ENCODE measurements around the gene TTC39A.

Gene TTC39A

DNA sequence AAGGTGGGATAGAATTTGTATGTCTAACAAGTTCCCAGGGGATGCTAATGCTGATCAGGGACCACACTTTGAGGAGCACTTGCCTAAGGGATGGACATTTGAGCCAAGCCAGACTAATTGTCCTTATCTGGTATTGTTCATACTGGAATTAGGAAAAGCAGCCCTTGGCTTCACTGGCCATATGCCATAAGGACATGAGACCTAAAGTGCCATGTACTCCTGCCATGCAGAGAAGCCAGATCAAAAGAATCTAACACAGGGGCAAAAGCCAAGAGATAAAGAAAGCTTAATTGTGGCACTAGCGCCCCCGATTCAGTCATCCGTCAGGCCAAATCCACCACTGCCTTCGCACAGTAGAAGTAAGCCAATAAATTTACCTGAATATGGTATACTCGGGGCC is 48.6 kb downstream of the TTC39A start:
- TF ChIP-seq FOXP2 (optimal IDR thresholded peaks at IDR 0.05; ENCODE audit: borderline replicate concordance, extremely low read depth, extremely low read length, insufficient read depth) = no peak
- no peak for TF ChIP-seq SIN3A (IDR thresholded peaks at IDR 0.05; ENCODE audit: borderline replicate concordance, insufficient read depth, low read length)
- no peak for TF ChIP-seq POLR2AphosphoS5 (IDR thresholded peaks at IDR 0.05; ENCODE audit: low read depth, low read length)
- no peak for TF ChIP-seq TAF1 (IDR thresholded peaks at IDR 0.05; ENCODE audit: borderline replicate concordance, insufficient read depth, low read length)
- TF ChIP-seq, protein P1, sequence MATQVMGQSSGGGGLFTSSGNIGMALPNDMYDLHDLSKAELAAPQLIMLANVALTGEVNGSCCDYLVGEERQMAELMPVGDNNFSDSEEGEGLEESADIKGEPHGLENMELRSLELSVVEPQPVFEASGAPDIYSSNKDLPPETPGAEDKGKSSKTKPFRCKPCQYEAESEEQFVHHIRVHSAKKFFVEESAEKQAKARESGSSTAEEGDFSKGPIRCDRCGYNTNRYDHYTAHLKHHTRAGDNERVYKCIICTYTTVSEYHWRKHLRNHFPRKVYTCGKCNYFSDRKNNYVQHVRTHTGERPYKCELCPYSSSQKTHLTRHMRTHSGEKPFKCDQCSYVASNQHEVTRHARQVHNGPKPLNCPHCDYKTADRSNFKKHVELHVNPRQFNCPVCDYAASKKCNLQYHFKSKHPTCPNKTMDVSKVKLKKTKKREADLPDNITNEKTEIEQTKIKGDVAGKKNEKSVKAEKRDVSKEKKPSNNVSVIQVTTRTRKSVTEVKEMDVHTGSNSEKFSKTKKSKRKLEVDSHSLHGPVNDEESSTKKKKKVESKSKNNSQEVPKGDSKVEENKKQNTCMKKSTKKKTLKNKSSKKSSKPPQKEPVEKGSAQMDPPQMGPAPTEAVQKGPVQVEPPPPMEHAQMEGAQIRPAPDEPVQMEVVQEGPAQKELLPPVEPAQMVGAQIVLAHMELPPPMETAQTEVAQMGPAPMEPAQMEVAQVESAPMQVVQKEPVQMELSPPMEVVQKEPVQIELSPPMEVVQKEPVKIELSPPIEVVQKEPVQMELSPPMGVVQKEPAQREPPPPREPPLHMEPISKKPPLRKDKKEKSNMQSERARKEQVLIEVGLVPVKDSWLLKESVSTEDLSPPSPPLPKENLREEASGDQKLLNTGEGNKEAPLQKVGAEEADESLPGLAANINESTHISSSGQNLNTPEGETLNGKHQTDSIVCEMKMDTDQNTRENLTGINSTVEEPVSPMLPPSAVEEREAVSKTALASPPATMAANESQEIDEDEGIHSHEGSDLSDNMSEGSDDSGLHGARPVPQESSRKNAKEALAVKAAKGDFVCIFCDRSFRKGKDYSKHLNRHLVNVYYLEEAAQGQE (IDR thresholded peaks at IDR 0.05; ENCODE audit: insufficient read depth in 1 of 2, low read depth in 2 of 2, low read length in 2 of 2) = no peak

DNA sequence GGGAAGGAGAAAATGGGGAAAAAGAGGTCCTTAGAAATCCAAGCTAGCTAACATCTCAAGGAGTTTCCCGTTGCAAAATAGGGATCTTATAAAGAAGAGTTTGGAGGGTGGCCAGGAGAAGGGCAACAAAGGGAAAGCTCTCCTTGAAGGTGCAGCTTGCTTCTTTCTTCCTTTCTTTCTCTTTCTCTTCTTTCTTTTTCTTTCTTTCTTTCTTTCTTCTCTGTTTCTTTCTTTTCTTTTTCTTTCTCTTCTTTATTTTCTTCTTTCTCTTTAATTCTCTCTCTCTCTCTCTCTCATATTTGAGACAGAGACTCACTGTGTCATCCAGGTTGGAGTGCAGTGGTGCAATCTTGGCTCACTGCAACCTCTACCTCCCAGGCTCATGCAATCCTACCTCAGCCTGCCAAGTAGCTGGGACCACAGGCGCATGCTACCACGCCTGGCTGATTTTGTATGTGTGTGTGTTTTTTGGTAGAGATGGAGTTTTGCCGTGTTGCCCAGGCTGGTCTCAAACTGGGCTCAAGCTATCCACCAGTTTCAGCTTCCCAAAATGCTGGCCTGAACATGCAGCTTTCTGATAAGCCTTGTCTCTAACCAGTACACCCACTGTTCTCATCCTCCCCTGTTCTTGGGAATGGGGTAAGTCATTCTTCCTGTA is 49.9 kb downstream of the TTC39A start:
- TF ChIP-seq, protein P1 (IDR thresholded peaks at IDR 0.05; ENCODE audit: insufficient read depth in 1 of 2, low read depth in 2 of 2, low read length in 2 of 2) = no peak
- TF ChIP-seq SIN3A (IDR thresholded peaks at IDR 0.05; ENCODE audit: borderline replicate concordance, insufficient read depth, low read length) (no peak), POLR2AphosphoS5 (IDR thresholded peaks at IDR 0.05; ENCODE audit: low read depth, low read length) (no peak)

DNA sequence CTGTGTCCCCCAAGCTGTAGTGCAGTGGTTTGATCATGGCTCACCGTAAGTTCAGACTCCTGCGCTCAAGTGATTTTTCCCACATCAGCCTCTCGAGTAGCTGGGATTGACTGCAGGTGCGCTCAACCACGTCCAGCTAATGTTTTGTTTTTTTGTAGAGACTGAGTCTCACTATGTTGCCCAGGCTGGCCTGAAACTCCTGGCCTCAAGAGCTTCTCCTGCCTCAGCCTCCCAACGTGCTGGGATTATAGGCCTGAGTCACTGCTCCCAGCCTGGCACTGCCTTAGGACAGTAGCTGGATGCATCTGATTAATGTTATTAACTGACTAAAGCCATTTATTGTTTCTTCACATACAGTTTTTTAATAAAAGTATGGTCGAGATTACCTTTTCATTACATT is 54.1 kb downstream of the TTC39A start:
- TF ChIP-seq, protein P1 (IDR thresholded peaks at IDR 0.05; ENCODE audit: insufficient read depth in 1 of 2, low read depth in 2 of 2, low read length in 2 of 2) = no peak
- TF ChIP-seq POLR2AphosphoS5 (IDR thresholded peaks at IDR 0.05; ENCODE audit: low read depth, low read length) (no peak), FOXP2 (optimal IDR thresholded peaks at IDR 0.05; ENCODE audit: borderline replicate concordance, extremely low read depth, extremely low read length, insufficient read depth) (no peak), SIN3A (IDR thresholded peaks at IDR 0.05; ENCODE audit: borderline replicate concordance, insufficient read depth, low read length) (no peak), TAF1 (IDR thresholded peaks at IDR 0.05; ENCODE audit: borderline replicate concordance, insufficient read depth, low read length) (no peak)

DNA sequence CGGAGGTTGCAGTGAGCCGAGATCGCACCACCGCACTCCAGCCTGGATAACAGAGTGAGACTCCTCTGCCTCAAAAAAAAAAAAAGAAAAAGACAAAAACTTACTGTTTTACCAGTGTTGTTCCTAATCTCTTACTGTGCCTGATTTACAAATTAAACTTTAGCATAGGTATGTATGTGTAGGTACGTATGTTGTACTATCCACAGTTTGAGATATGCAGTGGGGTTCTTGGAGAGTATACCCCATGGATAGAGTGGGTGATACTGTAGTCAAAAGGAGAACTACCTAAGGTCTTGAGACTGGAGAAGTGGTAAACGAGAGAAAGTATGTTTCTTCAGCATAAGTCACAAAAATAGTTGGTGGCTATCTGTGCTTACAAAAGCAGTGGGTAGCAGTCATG is 55.7 kb downstream of the TTC39A start:
- TF ChIP-seq TAF1 (IDR thresholded peaks at IDR 0.05; ENCODE audit: borderline replicate concordance, insufficient read depth, low read length) = no peak
- no peak for TF ChIP-seq POLR2AphosphoS5 (IDR thresholded peaks at IDR 0.05; ENCODE audit: low read depth, low read length)
- TF ChIP-seq SIN3A (IDR thresholded peaks at IDR 0.05; ENCODE audit: borderline replicate concordance, insufficient read depth, low read length) = no peak
- TF ChIP-seq, protein P1 (IDR thresholded peaks at IDR 0.05; ENCODE audit: insufficient read depth in 1 of 2, low read depth in 2 of 2, low read length in 2 of 2) = no peak
- TF ChIP-seq FOXP2 (optimal IDR thresholded peaks at IDR 0.05; ENCODE audit: borderline replicate concordance, extremely low read depth, extremely low read length, insufficient read depth) = no peak

DNA sequence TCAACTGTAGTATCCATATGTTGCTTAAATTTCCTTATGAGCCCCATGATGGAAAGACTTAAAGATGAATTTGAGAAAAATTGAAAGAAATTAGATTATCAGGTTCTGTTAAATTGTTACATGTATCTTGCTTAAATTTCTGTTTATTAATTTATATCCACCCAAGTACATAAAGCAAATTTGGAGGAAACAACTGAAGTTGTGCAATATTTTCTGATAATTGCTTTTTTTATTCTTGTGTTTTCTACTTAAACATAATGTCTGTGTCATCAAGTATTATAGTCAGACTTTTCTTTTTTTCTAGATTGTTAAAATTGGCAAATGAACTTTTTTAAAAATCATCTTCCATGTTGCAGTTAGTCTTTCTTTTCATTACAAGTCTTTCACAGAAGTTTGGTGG is 57.4 kb downstream of the TTC39A start:
- TF ChIP-seq SIN3A (IDR thresholded peaks at IDR 0.05; ENCODE audit: borderline replicate concordance, insufficient read depth, low read length) (no peak), FOXP2 (optimal IDR thresholded peaks at IDR 0.05; ENCODE audit: borderline replicate concordance, extremely low read depth, extremely low read length, insufficient read depth) (no peak), POLR2AphosphoS5 (IDR thresholded peaks at IDR 0.05; ENCODE audit: low read depth, low read length) (no peak), TAF1 (IDR thresholded peaks at IDR 0.05; ENCODE audit: borderline replicate concordance, insufficient read depth, low read length) (no peak)
- TF ChIP-seq, protein P1 (IDR thresholded peaks at IDR 0.05; ENCODE audit: insufficient read depth in 1 of 2, low read depth in 2 of 2, low read length in 2 of 2) = no peak

Data from PFSK-1 (cell line).